Activated CD4-positive, alpha-beta T cell treated with anti-CD3 and anti-CD28 coated beads, Interleukin-2, amount 10 ng/mL, durations not matched to agents 24 days and 14 days (primary cell): Measurements from ENCODE around the gene ENPP1. TPM values are rescaled to one million over a fixed set of nuclear protein-coding genes. Genes with fewer than 3 reads are reported as not detected.

Source experiments
- DNase-seq: peaks from one replicate; pipeline ENCODE4 v3.0.0; 2022
- H3K27ac Mint-ChIP-seq: one replicate; pipeline ENCODE4 v1.8.0; 2022; ENCODE audit warnings: mild to moderate bottlenecking, mixed read lengths
- H3K27me3 Mint-ChIP-seq: one replicate; pipeline ENCODE4 v1.8.0; 2022; ENCODE audit warnings: mixed read lengths
- H3K36me3 Mint-ChIP-seq: one replicate; pipeline ENCODE4 v1.8.0; 2022; ENCODE audit warnings: low read depth, mild to moderate bottlenecking, mixed read lengths
- H3K4me1 Mint-ChIP-seq: one replicate; pipeline ENCODE4 v1.8.0; 2021; ENCODE audit warnings: mixed read lengths
- H3K4me3 Mint-ChIP-seq: one replicate; pipeline ENCODE4 v1.8.0; 2022; ENCODE audit warnings: mild to moderate bottlenecking, moderate library complexity, mixed read lengths
- H3K9me3 Mint-ChIP-seq: one replicate; pipeline ENCODE4 v1.8.0; 2021; ENCODE audit warnings: mixed read lengths
- intact Hi-C: fragments of 100-400 bp; cut with micrococcal nuclease; formaldehyde crosslinking; loops from one replicate; pipeline ENCODE4 v1.15.1; 2023
- total RNA-seq: library from RNA; stranded (reverse); gene quantifications from 2 replicates; pipeline ENCODE4 v1.2.3, GENCODE V29; 2022

ENPP1 gene
- total RNA-seq, result 0.58 and 0.66 TPM in 2 replicates

DNA sequence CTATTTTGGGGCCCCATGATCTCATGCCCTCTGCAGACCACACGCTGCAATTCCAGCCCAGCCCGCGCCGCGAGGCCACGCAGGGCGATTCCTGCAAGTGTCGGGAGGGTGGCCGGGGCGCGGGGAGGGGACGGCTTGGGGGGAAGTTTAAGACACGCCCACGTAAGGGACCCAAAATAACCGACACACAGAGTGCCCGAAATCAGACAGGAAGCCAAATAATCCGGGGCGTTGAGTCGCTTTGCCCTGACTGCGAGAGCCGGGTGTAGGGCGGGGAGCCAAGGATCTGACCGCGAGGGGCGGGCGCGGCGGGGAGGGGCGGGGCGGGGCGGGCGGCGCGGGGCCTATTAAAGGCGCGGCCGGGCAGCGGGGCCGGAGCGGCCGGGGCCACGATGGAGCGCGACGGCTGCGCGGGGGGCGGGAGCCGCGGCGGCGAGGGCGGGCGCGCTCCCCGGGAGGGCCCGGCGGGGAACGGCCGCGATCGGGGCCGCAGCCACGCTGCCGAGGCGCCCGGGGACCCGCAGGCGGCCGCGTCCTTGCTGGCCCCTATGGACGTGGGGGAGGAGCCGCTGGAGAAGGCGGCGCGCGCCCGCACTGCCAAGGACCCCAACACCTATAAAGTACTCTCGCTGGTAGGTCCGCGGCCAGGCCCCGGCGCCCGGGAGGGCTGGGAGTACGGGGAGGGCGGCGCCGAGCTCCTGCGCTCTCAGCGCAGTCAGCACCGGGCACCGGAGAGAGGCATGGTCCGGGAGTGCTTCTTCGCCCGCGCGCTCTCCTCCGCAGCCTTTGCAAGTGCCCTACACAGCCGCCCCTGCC, at the start of gene ENPP1:
TSS of gene ENPP1 (plus strand) at position 377 of the 816 bp plus-strand sequence. CDS start at position 393, 16 bp downstream.
- Mint-ChIP-seq H3K27me3 (peaks cover 66% of the 10 kb centered on the region), H3K27ac (peak within 1 kb of the TSS; percentile 41), H3K4me1 (peaks cover 13% of the 10 kb centered on the region), H3K9me3 (no peaks in the 10 kb centered on the region), H3K36me3 (no peaks in the 10 kb centered on the region), H3K4me3 (peak within 1 kb of the TSS; percentile 90)
- peak; percentile 77 for DNase-seq
- intact Hi-C loops, result loop anchor here (10.0 kb wide), 1 partner anchor 107 kb away; no protein-coding TSS in a partner anchor

DNA sequence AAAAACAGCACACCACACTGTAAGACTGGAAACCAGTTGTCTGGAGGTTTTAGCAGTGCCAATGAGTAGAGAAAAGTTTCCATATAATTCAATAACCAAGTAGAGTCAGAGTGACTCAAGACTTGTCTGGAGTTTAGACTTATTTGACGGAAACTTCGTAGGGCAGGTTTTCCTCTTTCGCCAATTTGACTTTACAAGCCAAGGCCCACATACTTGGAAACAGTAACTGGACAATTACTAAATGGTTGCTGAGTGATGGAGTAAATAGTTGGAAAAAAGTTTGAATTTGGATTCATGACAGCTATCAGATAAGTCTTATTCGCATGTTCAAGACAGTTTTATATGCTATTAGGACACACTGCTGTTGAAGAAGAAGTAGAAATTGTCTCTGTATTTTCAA, 48.9 kb upstream of the ENPP1 start:
- no peak overlapping the region for H3K27ac Mint-ChIP-seq

DNA sequence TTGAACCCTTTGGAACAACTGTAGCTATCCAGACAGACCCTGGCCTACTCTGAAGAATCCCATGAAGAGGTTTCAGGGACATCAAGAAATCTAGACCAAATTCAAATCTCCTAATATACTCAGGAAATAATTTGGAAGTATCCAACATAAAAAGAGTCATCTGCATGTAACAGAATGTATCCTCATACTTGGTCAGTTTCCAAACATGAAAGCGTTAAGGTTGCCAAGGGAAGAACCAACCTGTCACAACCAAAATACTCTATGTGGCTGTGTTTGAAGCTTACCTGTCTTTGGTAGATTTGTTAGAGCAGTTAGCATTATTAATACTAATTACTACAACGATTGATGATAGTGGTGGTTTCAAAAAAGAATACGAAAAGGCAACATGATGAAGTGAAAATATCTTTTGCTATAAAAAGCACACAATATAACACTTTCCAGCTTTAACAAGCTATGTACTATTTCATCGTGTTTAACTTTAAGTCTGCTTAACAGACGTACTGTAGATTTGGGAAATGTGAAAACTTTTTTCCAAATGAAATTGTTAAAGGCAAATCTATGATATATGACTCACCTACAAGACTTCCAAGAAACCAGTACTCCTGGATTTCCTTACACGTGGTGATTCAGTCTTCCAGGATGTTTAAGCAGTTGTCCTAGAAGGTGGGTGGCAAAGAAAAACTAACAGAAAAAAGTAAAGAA, 46.6 kb upstream of the ENPP1 start:
- Mint-ChIP-seq H3K4me3 (no peak overlapping the region), H3K27ac (no peak overlapping the region), H3K27me3 (peaks cover 19% of the 10 kb centered on the region), H3K36me3 (no peaks in the 10 kb centered on the region), H3K9me3 (no peaks in the 10 kb centered on the region), H3K4me1 (no peaks in the 10 kb centered on the region)
- intact Hi-C loops, result no loop called here
- DNase-seq, result no peak

More for the DNA sequence above, 48.9 kb upstream of the ENPP1 start:
- peaks cover 31% of the 10 kb centered on the region for H3K27me3 Mint-ChIP-seq
- H3K36me3 Mint-ChIP-seq, result no peaks in the 10 kb centered on the region
- H3K9me3 Mint-ChIP-seq, result no peaks in the 10 kb centered on the region
- intact Hi-C loops, result no loop called here
- H3K4me3 Mint-ChIP-seq, result no peak overlapping the region
- H3K4me1 Mint-ChIP-seq, result no peaks in the 10 kb centered on the region
- DNase-seq, result no peak

GRCh38 chr6:131761762-131762067, 46.1 kb upstream of the ENPP1 start:
- no peaks in the 10 kb centered on the region for H3K4me1 Mint-ChIP-seq
- H3K36me3 Mint-ChIP-seq, result no peaks in the 10 kb centered on the region
- H3K9me3 Mint-ChIP-seq, result no peaks in the 10 kb centered on the region
- no peak overlapping the region for H3K27ac Mint-ChIP-seq
- H3K27me3 Mint-ChIP-seq, result peaks cover 16% of the 10 kb centered on the region
- intact Hi-C loops, result no loop called here
- no peak overlapping the region for H3K4me3 Mint-ChIP-seq
- DNase-seq, result no peak

DNA sequence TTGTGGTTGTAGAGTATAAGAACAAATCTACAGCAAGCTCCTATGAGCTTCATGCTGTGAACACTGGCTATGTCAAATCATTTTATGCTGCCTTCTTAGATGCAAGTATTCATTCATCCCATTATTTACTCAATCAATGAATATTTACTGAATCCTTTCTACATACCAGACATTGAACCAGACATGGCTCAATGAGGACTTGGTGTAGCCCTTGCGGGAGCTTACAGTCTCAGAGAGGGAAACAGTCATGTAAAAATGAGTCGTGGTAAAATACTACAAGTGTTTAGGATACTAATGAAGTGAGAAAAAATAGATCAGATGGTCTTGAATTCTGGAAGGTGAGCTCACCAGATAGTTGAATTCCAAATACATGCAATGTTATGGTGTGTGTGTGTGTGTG, 44.8 kb upstream of the ENPP1 start:
- H3K4me1 Mint-ChIP-seq, result no peaks in the 10 kb centered on the region
- no peaks in the 10 kb centered on the region for H3K36me3 Mint-ChIP-seq
- no peak for DNase-seq
- intact Hi-C loops, result no loop called here
- H3K9me3 Mint-ChIP-seq, result no peaks in the 10 kb centered on the region
- H3K27me3 Mint-ChIP-seq, result peaks cover 11% of the 10 kb centered on the region
- no peak overlapping the region for H3K4me3 Mint-ChIP-seq
- H3K27ac Mint-ChIP-seq, result no peak overlapping the region

DNA sequence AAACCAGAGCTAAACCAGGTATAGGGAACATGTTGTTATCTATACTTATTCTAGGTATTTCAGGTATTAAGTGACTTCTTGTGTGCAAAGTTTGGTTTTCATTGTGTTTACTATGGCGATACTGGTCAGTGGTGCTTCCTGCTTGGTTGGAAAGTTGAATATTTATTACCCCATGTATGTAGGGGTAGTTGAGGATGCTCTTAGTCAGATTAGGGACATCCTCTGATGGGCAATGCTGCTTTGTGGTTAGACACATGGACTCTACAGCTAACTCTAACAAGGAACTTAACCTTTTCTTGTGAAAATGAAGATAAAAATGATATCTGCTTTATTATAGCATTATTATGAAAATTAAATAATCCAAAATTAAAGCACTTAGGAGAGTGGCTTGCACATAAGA, 44.1 kb upstream of the ENPP1 start:
- no peaks in the 10 kb centered on the region for H3K4me1 Mint-ChIP-seq
- no peak overlapping the region for H3K4me3 Mint-ChIP-seq
- no peak overlapping the region for H3K27ac Mint-ChIP-seq
- intact Hi-C loops, result no loop called here
- H3K9me3 Mint-ChIP-seq, result no peaks in the 10 kb centered on the region
- DNase-seq, result no peak
- no peaks in the 10 kb centered on the region for H3K36me3 Mint-ChIP-seq
- H3K27me3 Mint-ChIP-seq, result peaks cover 8% of the 10 kb centered on the region

DNA sequence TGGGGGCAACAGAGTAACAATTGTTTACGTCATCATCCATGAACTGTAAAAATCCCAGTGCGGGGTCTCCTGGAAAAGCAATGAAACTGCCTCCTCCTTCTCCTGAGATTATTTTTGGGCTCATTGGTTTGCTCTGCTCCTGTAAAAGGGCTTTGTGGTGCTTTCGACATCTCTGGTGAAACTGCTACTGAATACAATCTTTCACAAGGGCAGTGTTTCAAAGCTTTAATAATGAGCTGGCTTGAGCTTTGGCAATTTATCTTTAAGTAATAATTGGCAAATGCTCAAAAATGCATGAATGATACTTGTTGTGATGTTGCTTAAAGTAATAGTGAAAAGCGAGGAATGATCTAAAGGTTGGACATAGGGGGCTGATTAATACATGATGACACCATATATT, 43.5 kb upstream of the ENPP1 start:
- Mint-ChIP-seq H3K27me3 (peaks cover 8% of the 10 kb centered on the region), H3K27ac (no peak overlapping the region), H3K36me3 (no peaks in the 10 kb centered on the region), H3K4me3 (no peak overlapping the region), H3K4me1 (no peaks in the 10 kb centered on the region), H3K9me3 (no peaks in the 10 kb centered on the region)
- DNase-seq, result peak; percentile 7
- intact Hi-C loops, result no loop called here

DNA sequence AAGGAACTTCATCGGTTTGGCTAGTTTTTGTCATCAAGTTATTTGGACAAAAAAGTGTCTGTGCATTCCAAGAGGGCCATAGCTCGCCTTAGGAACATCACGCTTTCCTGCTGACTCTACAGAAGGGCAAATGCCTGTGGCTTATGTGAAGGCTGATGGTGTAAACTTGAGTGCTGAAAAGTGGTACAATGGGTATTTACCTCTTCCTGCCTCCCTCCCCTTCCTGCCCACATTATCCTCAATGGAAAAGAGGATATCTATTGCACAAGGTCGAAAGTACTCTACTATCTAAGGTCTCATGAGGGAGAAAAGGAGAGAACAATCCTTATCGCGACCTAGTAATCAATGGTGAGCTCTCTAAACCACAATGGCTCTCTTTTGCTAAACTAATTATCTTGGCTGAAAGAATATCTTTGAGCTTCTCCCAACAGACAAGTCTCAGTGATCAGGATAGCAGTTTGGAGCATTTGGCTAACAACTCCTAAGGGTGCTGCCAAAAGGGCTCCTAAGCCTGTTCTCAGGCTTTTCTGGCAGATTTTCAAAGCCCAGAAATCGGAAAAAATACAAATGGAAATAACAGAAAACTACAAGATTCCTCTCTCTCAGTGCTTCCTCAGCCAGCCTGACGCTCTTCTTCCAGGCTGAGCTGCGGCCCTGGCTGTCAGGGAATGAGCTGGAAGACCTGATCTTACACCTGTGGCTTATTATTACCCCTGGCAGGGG, 42.6 kb upstream of the ENPP1 start:
- Mint-ChIP-seq H3K9me3 (no peaks in the 10 kb centered on the region), H3K27me3 (peaks cover 5% of the 10 kb centered on the region), H3K27ac (no peak overlapping the region), H3K4me3 (no peak overlapping the region), H3K4me1 (no peaks in the 10 kb centered on the region), H3K36me3 (no peaks in the 10 kb centered on the region)
- DNase-seq, result peak; percentile 40
- intact Hi-C loops, result no loop called here

- Mint-ChIP-seq H3K27ac (no peak overlapping the region), H3K36me3 (no peaks in the 10 kb centered on the region), H3K27me3 (peaks cover 5% of the 10 kb centered on the region), H3K4me3 (no peak overlapping the region), H3K4me1 (no peaks in the 10 kb centered on the region), H3K9me3 (no peaks in the 10 kb centered on the region)
- no peak for DNase-seq
- intact Hi-C loops, result no loop called here
These were observed 42.0 kb upstream of the ENPP1 start for GRCh38 chr6:131765804-131766135.

DNA sequence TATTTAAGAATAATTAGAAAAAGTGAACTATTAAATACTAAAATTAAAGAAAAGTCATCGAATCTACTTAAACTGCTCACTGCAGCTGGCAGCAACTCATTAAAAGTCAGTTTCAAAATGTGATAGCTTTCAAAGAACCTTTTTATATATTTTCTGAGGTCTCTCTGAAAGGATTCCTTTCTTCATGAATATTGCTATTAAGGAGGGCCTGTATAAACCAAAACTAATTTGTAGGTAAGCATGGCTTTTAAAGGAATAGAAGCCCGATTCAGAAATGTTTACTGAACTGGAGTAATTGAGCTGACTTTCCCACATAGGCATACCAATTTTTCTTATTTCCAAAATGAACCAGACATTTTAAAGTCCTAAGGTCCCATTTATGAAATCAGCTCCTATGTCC, 41.2 kb upstream of the ENPP1 start:
- intact Hi-C loops, result no loop called here
- H3K36me3 Mint-ChIP-seq, result no peaks in the 10 kb centered on the region
- no peak overlapping the region for H3K4me3 Mint-ChIP-seq
- DNase-seq, result peak; percentile 6
- H3K27ac Mint-ChIP-seq, result no peak overlapping the region
- no peaks in the 10 kb centered on the region for H3K4me1 Mint-ChIP-seq
- peaks cover 8% of the 10 kb centered on the region for H3K27me3 Mint-ChIP-seq
- no peaks in the 10 kb centered on the region for H3K9me3 Mint-ChIP-seq

DNA sequence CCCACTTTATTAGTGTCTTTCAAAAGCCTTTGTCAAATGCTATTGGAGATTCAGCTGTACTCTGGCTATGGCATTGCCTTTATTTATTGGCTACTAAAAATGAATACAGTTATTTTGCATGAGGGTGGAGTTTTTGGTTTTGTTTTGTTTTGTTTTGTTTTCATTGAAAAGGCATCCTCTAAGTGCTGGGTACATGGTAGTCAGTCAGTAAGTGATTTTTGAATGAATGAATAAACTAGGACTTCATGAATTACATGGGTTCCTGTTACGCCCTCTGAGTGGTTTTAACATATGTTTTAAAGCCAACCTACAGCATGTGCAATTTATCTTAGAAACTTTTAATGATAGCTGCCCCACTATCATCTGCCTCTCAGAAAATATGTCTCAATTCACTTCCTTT, 38.9 kb upstream of the ENPP1 start:
- Mint-ChIP-seq H3K9me3 (no peaks in the 10 kb centered on the region), H3K27me3 (peaks cover 5% of the 10 kb centered on the region), H3K4me1 (no peaks in the 10 kb centered on the region), H3K27ac (no peak overlapping the region), H3K4me3 (no peak overlapping the region), H3K36me3 (no peaks in the 10 kb centered on the region)
- no peak for DNase-seq
- intact Hi-C loops, result no loop called here

DNA sequence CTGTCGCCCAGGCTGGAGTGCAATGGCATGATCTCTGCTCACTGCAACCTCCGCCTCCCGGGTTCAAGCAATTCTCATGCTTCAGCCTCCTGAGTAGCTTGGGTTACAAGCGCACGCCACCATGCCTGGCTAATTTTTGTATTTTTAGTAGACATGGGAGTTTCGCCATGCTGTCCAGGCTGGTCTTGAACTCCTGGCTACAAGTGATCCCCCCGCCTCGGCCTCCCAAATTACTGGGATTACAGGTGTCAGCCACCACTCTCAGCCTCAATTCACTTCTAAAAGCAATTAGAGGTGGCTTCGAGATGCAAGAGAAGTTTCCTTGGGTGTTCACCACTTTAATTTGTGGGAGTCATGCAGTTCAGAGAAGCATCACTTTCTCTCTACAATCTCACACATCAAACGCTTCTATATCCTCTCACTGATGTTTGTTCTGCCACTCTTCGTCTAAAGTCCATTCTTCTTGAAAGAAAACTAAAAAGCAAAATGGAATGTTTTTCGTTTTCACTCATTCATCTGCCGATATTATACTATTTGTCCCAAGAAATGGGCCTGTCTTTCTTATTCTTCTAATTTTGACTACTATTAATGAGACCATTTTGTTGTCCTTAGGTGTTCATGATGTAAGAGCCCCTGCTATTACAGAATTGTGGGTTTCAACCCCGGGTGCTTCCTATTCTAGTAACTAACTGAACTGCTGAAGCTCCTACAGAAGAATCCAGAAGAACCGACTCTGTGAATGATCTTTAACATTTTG, 38.3 kb upstream of the ENPP1 start:
- H3K4me1 Mint-ChIP-seq, result no peaks in the 10 kb centered on the region
- H3K9me3 Mint-ChIP-seq, result no peaks in the 10 kb centered on the region
- no peak overlapping the region for H3K4me3 Mint-ChIP-seq
- no peaks in the 10 kb centered on the region for H3K36me3 Mint-ChIP-seq
- H3K27me3 Mint-ChIP-seq, result peaks cover 5% of the 10 kb centered on the region
- H3K27ac Mint-ChIP-seq, result no peak overlapping the region
- intact Hi-C loops, result no loop called here
- no peak for DNase-seq

DNA sequence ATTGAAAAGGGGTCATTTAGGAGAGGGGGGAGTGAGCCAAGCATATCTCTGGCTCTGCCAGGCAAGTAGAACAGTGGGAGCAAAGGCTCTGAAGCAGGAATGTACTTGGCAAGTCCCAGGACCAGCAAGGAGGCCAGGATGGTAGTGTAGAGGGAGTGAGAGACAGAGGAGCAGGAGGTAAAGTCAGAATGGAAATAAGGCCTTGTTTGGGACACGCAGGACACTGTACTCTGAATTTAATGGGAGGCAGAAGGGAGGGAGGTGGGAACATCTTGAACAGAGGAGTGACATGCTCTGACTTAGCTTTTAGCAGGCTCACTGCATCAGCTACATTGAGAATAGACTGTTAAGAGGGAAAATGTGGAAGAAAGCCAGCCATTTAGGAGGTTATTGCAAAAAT, 37.0 kb upstream of the ENPP1 start:
- Mint-ChIP-seq H3K4me1 (no peaks in the 10 kb centered on the region), H3K4me3 (no peak overlapping the region), H3K27ac (no peak overlapping the region), H3K9me3 (no peaks in the 10 kb centered on the region), H3K27me3 (peaks cover 7% of the 10 kb centered on the region), H3K36me3 (no peaks in the 10 kb centered on the region)
- intact Hi-C loops, result no loop called here
- DNase-seq, result no peak
